ENCODE data around the gene ADAMTSL1.

GRCh38 chr9:18881758-18882157, 407.8 kb downstream of the ADAMTSL1 start:
- TF ChIP-seq CTCF (tag by site-specific recombination; IDR thresholded peaks at IDR 0.05) (no peak), ZNF426 (tag by site-specific recombination; IDR thresholded peaks at IDR 0.05) (no peak)
